ENCODE measurements around the gene BSN.
A peak's percentile ranks its signal among the peaks of the same experiment; 100 is the strongest.

The BSN gene

DNA sequence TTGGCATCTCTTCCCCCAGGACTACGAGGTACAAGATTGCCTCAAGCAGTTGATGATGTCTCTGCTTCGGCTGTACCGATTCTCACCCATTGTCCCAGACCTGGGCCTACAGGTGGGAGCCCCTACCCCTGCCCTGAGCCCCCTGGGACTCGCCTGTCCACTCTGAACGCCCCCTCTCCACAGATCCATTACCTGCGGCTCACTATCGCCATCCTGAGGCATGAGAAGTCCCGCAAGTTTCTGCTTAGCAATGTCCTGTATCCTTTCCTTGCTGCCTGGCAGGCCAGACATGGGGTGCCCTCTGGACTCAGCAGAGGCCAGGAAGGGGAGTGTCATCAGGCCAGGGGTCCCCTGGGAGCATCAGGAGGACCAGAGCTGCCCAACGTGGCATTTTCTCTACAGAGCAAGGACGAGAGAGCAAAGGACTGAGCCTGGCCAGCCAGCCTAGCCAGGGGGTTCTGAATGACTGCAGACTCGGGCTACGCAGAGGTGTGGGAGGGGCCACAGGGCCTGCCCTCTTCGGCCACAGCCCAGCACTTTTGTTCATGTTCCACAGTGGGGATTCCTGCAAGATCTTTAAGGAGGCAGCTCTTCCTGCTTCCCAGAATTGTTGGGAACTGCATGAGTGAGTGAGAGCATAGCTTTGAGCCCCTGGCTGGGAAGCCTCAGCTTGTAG, 146.3 kb downstream of the BSN start:
- no peak for DNase-seq

DNA sequence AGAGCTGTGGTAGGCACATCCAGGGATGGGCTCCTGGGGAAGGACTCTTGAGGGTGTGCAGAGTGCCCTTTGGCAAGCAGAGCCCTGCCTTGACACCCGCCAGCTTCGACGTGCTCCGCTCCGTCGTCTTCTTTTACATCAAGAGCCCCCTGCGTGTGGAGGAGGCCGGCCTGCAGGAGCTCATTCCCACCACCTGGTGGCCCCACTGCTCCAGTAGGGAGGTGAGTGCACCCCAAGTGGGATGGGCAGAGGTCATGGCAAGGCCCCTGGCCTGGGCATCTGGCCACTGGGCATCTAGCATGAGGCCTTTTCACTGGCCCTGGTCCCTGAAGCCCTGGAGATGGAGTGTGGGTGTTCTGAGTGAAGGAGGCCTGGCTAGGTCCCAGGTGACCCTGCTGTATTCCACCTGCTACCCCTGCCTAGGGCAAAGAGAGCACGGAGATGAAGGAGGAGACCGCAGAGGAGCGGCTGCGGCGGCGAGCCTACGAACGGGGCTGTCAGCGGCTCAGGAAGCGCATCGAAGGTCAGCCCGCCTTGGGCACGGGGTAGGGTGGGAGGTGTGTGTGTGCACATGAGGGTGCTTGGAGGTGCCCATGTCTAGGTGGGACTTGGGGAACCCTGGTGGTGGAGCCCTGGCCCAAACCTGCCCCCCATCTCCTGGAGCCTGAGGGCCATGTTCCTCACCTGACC, 147.3 kb downstream of the BSN start:
- no peak for DNase-seq

- no peak for DNase-seq
Observed at GRCh38 chr3:49702672-49703071, 148.4 kb downstream of the BSN start.

DNA sequence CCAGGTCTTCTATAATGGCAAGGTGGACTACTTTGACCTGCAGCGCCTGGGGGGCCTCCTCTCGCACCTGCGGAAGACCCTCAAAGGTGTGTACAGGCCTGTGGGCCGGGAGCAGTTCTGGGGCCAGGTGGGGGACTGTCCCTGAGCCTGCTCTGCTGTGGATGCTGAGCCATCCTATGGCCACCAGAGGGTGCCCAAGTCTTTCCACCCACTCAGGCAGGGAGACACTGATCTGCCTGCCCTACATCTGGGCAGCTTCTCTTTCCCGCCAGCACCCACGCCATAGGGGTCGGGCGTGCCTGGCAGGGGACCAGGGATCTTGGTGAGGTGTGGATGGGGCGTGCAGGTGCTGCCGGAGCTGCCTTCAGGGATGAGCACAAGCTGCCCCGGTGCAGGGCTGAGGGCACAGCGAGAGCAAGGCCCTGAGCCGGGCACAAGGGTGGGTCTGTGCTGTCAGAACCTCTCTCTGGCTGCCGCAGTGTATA, 149.2 kb downstream of the BSN start:
- peak; percentile 42 for DNase-seq

- DNase-seq, result no peak
Observed at GRCh38 chr3:49703956-49704355, 149.7 kb downstream of the BSN start.

DNA sequence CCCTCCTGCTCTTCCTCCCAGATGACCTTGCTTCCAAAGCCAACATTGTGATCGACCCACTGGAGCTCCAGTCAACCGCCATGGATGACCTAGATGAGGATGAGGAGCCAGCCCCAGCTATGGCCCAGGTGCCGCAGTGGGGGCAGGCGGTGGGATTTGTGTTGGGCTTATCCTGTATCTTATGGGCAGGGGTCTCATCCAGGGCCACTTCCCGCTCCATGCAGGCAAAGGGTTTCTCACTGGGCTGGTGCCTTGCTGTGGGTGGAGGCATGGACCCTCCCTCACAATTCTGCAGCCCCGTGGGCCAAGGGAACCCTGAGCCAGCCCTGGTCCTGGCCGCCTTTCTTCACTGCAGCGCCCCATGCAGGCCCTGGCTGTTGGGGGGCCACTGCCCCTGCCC, 150.4 kb downstream of the BSN start:
- DNase-seq, result no peak

- DNase-seq, result no peak
Observed at GRCh38 chr3:49705390-49705960, 151.2 kb downstream of the BSN start.

DNA sequence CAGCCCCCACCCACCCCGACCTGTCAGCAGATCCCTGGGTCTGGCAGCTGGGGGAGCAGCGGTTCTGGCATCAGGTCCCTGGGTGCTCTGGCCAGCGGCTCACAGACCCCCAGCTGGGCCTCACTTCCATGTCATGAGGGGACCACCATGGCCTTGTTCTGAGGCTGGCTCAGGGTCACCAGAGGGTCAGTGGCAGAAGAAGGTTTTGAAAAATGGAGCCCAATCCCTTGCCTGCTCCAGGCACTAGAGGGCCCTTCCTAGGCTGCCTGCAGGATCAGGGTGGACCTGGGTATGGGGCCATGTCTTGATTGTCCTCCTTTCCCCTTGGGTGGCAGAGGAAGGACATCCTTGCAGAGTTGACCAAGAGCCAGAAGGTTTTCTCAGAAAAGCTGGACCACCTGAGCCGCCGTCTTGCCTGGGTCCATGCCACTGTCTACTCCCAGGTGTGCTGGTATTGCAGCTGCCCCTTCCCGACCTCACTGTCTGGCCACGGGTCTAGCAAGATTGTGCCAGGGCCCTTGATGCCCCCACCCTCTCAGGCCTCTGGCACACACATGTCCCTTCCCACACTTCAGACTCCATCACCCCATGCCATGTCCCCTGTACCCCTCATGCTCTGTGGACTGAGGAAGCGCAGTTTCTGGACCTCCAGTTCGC, 152.3 kb downstream of the BSN start:
- DNase-seq, result no peak

GRCh38 chr3:49707113-49707480, 152.8 kb downstream of the BSN start:
- DNase-seq, result no peak

DNA sequence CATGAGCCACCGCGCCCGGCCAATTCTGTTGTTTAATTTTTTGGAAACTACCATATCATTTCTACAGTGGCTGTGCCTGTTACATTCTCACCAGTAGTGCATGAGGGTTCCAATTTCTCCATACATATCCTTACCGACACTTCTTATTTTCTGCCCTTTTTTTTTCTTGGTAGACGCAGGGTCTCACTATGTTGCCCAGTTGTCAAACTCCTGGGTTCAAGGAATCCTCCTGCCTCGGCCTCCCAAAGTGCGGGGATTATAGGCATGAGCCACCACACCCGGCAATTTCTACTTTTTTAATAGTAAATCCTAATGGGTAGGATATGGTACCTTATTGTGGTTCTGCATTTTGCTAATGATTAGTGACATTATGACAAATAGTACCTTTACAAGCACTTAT, 155.6 kb downstream of the BSN start:
- no peak for DNase-seq

DNA sequence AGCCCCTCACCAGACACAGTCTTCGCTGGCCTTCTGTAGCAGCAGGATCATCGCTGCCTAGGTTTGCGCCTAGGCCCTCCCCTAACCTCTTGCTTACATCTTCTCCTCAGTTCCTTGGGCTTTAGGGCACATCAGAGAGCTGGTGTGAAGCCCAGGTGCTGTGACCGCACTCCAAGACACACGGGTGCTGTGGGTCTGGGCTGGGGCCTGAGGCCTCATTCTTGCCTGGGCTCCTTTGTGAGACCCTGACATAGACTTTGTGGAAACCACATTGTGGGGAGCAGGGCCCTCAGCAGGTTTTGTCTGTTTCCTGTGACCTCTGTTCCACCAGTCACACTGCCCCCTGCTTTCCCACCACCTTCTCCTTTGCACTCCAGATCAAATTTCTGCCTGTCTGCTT, 157.2 kb downstream of the BSN start:
- DNase-seq, result no peak

DNA sequence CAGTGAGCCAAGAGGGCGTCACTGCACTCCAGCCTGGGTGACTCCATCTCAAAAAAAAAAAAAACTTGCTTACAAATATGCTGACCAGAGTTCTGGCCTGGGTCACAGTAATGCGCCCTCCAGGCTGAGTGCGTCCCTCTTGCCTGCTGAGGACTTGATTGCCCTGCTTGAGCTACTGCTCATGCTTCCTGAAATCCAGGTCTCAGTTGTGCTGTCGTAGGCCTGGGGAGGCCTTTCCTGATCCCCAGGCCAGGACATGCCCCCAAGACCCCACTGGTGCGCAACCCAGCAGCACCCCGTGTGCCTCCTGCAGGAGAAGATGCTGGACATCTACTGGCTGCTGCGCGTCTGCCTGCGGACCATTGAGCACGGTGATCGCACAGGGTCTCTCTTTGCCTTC, 157.9 kb downstream of the BSN start:
- no peak for DNase-seq

GRCh38 chr3:49712631-49713317, 158.5 kb downstream of the BSN start:
- no peak for DNase-seq

DNA sequence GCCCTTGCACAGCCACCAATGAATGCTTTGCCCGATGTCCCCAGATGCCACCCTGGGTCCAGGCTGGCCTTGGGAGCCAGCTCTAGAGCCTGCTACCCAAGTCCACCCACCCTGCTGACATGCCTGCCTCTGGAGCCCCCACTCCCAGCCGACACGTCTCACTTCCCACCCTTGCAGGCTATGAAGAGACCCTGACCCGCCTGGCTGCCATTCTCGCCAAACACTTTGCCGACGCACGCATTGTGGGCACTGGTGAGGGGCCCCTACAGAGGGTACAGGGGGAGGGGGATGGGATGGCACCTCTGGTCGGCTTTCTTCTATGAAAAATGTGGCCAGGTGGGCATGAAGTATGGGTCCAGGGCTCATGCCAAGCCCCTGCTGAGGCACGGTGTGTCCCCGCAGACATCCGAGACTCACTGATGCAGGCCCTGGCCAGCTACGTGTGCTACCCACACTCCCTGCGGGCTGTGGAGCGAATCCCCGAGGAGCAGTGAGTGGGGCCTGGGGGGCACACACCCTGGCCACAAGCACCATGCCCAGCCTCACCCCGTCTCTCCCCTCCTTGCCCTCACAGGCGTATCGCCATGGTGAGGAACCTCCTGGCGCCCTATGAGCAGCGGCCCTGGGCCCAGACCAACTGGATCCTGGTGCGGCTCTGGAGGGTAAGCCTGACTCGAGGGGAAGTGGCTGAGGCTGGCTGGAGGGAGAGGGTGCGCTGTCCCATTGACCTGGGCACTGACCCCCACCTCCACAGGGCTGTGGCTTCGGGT, 159.2 kb downstream of the BSN start:
- DNase-seq, result no peak

DNA sequence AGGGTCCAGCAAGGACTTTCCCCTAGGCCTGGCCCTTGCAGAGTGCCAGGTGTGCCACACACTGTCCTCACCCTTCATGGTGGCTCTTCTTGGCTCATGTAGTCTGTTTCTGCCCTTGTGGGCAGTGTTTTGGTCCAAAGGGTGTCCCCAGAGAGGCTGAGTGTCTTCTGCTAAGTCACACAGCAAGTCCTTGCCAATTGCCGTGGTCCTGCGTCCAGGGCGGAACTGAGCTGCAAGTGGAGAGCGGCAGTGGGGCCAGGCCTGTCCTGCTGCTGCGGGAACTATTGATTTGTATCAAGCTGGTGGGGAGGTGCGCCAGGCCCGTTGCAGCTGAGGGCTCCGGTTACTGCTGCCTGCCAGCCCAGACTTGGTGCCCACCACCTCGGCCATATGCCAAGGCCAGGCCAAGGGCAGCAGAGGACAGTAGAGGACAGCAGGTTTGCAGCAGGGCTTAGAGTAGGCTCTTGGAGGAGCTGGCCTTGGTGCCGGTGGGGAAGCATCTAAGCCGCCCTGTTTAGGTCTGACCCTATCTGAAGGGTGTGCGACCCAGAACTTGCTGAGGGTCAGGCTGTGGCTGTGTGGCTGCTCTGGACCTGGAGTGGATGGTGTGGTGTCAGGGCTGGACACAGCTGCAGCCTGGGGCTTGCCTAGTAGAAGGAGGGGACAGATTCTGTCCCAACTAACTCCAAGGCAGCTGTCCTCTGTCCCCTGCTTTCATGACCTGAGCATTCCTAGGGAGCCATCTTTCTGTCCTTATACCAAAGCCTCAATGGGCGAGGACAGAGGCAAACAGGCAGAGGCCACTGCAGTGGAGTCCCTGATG, 160.7 kb downstream of the BSN start:
- no peak for DNase-seq

GRCh38 chr3:49715611-49716121, 161.4 kb downstream of the BSN start:
- DNase-seq, result no peak

- no peak for DNase-seq
Observed at GRCh38 chr3:49716169-49716568, 161.9 kb downstream of the BSN start.

DNA sequence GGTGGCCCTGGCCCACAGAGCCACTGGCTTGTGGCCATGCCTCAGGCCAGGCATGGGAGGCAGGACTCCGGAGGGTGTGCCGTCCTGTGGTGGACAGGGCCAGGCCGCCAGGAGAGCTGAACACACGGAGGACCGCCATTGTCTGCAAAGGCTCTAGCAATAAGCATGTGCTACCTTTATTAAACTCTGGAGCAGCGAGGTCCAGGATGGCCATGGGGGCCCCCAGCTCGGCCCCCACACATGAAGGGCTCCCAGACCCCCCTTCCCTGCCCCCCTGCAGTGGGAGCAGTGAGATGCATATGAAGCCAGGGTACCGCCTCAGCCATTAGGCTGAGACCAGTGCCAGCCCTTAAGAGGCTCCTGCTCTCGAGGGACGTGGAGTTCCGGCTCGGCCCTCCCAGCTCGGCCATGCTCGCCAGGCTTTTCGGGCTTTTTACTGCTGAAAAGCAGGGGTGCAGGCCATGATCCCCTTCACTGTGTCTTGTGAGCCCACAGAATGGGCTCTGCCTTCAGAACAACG, 162.5 kb downstream of the BSN start:
- no peak for DNase-seq

DNA sequence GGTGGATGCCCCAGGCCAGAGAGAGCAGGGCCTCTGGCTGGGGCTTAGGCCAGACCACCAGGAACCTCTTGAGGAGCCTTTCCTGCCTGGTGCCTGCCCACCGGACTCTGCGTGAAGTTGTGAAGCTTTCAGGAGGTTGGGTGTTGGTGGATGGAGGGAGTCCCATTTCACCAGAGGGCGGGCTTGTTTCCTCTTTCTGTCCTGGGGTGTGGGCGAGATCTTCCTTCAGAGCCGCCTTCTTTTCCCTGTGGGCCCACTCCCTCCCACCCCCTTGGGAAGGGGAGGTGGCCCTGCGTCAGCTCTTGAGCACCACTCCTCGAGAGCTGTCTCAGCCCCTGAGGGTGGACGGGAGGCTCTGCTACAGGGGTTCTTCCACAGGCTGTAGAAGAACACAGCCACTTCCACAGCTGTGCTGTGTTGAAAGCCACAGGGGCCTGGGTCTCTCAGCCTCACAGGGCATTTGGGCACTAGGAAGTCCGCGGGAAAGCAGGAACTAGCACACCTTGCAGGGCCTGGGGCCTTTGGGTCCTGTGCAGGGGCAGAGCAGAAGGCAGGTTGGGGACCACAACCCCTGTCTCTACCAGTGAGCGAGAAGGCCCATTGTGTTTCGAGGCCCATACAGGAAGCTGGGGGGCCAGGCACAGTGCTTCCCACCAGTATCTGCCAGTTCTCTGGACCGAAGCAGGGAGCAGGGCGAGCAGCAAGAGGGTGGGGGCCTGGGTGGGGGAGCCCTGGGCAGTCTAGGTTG, 163.1 kb downstream of the BSN start:
- no peak for DNase-seq
